ENCODE results near the gene CDC42EP3.

The CDC42EP3 gene

DNA sequence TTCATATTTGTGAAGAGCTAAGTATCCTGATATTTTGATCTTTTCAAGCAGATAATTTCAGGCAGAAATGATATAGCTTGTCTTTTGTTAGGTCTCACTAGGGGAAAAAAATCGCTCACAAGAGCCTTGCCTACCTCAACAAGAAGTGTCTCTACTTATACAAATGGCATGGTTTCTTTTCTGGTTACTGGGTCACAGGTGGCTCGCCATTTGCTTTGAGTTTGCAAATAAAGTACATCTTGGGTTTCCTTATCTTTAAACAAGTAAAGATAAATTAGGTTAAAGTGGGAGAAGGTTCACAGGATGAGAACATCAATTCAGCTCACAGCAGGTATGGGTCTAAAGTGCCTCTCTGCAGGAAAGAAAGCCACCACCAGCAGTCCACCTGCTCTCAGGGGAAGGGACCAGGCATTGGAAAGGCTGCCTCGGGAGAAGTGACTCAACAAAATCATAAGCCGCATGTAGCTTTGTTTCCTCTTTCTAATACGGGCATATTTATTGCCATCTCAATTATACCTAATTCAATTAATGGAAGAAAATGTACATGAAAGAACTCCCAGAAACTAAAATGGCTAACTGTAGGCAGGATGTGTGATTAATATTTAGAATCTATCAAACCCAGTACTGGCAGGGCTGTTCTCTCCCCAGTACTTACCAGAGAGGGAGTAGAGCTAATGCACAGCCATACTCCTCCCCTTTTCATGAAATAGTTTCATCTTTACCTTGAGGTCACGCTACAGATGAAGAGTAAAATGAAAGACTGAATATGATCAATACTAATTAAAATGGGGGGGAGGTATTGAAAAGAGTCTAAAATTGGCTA is 28.3 kb downstream of the CDC42EP3 start:
- H3K27ac ChIP-seq (ENCODE audit: low read length), result no peak overlapping the region
- peaks cover 16% of the 10 kb centered on the region for H3F3A ChIP-seq (ENCODE audit: insufficient read depth, low read length)
- H3K27me3 ChIP-seq (replicated peaks; ENCODE audit: insufficient read depth, low read length), result no peaks in the 10 kb centered on the region
- H4K20me1 ChIP-seq (ENCODE audit: insufficient read depth, low read length), result no peaks in the 10 kb centered on the region
- peaks cover 1% of the 10 kb centered on the region; the same call in 1 of the 2 replicates for H3K36me3 ChIP-seq (replicated peaks; ENCODE audit: insufficient read depth, low read length)
- no peak overlapping the region for H3K9ac ChIP-seq (ENCODE audit: low read length)
- H3K4me2 ChIP-seq (ENCODE audit: low read depth, low read length), result no peak overlapping the region
- no peak overlapping the region for H2AFZ ChIP-seq (ENCODE audit: low read length)
- H3K9me2 ChIP-seq (replicated peaks; ENCODE audit: insufficient read depth, low read length), result no peaks in the 10 kb centered on the region
- no peak overlapping the region for H3K4me3 ChIP-seq (ENCODE audit: low read length)
- peaks cover 27% of the 10 kb centered on the region for H3K4me1 ChIP-seq (ENCODE audit: low read length)
- H3K9me3 ChIP-seq (replicated peaks; ENCODE audit: insufficient read depth, low read length), result no peaks in the 10 kb centered on the region
- no peak for DNase-seq
- no peak for TF ChIP-seq EZH2phosphoT487 (IDR thresholded peaks at IDR 0.05; ENCODE audit: low read length)
- TF ChIP-seq, protein P1, sequence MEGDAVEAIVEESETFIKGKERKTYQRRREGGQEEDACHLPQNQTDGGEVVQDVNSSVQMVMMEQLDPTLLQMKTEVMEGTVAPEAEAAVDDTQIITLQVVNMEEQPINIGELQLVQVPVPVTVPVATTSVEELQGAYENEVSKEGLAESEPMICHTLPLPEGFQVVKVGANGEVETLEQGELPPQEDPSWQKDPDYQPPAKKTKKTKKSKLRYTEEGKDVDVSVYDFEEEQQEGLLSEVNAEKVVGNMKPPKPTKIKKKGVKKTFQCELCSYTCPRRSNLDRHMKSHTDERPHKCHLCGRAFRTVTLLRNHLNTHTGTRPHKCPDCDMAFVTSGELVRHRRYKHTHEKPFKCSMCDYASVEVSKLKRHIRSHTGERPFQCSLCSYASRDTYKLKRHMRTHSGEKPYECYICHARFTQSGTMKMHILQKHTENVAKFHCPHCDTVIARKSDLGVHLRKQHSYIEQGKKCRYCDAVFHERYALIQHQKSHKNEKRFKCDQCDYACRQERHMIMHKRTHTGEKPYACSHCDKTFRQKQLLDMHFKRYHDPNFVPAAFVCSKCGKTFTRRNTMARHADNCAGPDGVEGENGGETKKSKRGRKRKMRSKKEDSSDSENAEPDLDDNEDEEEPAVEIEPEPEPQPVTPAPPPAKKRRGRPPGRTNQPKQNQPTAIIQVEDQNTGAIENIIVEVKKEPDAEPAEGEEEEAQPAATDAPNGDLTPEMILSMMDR (IDR thresholded peaks at IDR 0.05; ENCODE audit: low read length), result no peak
- no peak for TF ChIP-seq EZH2 (optimal IDR thresholded peaks at IDR 0.05; ENCODE audit: low read depth, low read length)
- peaks cover 55% of the 10 kb centered on the region for H3K79me2 ChIP-seq (ENCODE audit: low read length)

- DNase-seq, result no peak
- H3K9ac ChIP-seq (ENCODE audit: low read length), result no peak overlapping the region
- no peak overlapping the region for H3K4me2 ChIP-seq (ENCODE audit: low read depth, low read length)
- no peaks in the 10 kb centered on the region for H4K20me1 ChIP-seq (ENCODE audit: insufficient read depth, low read length)
- TF ChIP-seq EZH2 (optimal IDR thresholded peaks at IDR 0.05; ENCODE audit: low read depth, low read length), result no peak
- TF ChIP-seq, protein P1 (IDR thresholded peaks at IDR 0.05; ENCODE audit: low read length), result no peak
- no peak for TF ChIP-seq EZH2phosphoT487 (IDR thresholded peaks at IDR 0.05; ENCODE audit: low read length)
- H3K4me3 ChIP-seq (ENCODE audit: low read length), result no peak overlapping the region
- no peaks in the 10 kb centered on the region for H3K9me3 ChIP-seq (replicated peaks; ENCODE audit: insufficient read depth, low read length)
- peaks cover 20% of the 10 kb centered on the region for H3K4me1 ChIP-seq (ENCODE audit: low read length)
- no peak overlapping the region for H3K27ac ChIP-seq (ENCODE audit: low read length)
- peaks cover 41% of the 10 kb centered on the region for H3K79me2 ChIP-seq (ENCODE audit: low read length)
- no peaks in the 10 kb centered on the region for H3K27me3 ChIP-seq (replicated peaks; ENCODE audit: insufficient read depth, low read length)
- H3K9me2 ChIP-seq (replicated peaks; ENCODE audit: insufficient read depth, low read length), result no peaks in the 10 kb centered on the region
- H3K36me3 ChIP-seq (replicated peaks; ENCODE audit: insufficient read depth, low read length), result no peaks in the 10 kb centered on the region; the same call in 1 of the 2 replicates
- H3F3A ChIP-seq (ENCODE audit: insufficient read depth, low read length), result peaks cover 16% of the 10 kb centered on the region
- H2AFZ ChIP-seq (ENCODE audit: low read length), result no peak overlapping the region
Observed at GRCh38 chr2:37641582-37642171, 29.8 kb downstream of the CDC42EP3 start.

DNA sequence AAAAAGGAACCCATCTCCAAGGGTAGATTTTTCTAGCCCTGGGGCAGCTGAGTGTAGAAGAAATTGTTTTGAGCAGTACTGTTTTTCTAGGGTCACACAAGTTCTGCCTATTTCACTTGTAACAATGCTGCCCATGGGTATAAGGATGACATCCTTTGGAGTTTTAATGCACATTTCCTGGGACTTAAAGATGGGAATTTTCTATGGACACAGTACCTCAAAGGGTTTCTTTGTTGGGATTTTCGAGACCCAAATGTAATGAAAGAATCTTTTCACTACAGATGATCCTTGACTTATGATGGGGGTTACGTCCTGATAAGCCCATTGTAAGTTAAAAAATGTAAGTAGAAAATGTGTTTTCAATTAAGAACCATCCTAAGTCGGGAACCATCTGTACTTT is 31.8 kb downstream of the CDC42EP3 start:
- Histone ChIP-seq H3K4me2 (ENCODE audit: low read depth, low read length) (no peak overlapping the region), H4K20me1 (ENCODE audit: insufficient read depth, low read length) (no peaks in the 10 kb centered on the region), H3F3A (ENCODE audit: insufficient read depth, low read length) (no peaks in the 10 kb centered on the region), H3K9ac (ENCODE audit: low read length) (no peak overlapping the region), H3K4me1 (ENCODE audit: low read length) (peaks cover 1% of the 10 kb centered on the region), H3K36me3 (replicated peaks; ENCODE audit: insufficient read depth, low read length) (no peaks in the 10 kb centered on the region; the same call in 1 of the 2 replicates), H3K9me3 (replicated peaks; ENCODE audit: insufficient read depth, low read length) (no peaks in the 10 kb centered on the region), H3K27me3 (replicated peaks; ENCODE audit: insufficient read depth, low read length) (no peaks in the 10 kb centered on the region), H3K4me3 (ENCODE audit: low read length) (no peak overlapping the region), H3K27ac (ENCODE audit: low read length) (no peak overlapping the region), H3K9me2 (replicated peaks; ENCODE audit: insufficient read depth, low read length) (no peaks in the 10 kb centered on the region), H3K79me2 (ENCODE audit: low read length) (peaks cover 27% of the 10 kb centered on the region), H2AFZ (ENCODE audit: low read length) (no peak overlapping the region)
- DNase-seq, result no peak
- TF ChIP-seq EZH2phosphoT487 (IDR thresholded peaks at IDR 0.05; ENCODE audit: low read length), result no peak
- TF ChIP-seq, protein P1 (IDR thresholded peaks at IDR 0.05; ENCODE audit: low read length), result no peak
- TF ChIP-seq EZH2 (optimal IDR thresholded peaks at IDR 0.05; ENCODE audit: low read depth, low read length), result no peak

Data from MM.1S (cell line).